Type B pancreatic cell (in vitro differentiated cells): Measurements from ENCODE around the gene BTBD16. TPM values are rescaled to one million over a fixed set of nuclear protein-coding genes. Genes with fewer than 3 reads are reported as not detected.

ENCODE experiments used
- DNase-seq: peaks from one replicate; pipeline ENCODE4 v3.0.0; 2021; ENCODE audit warnings: mixed read lengths; ENCODE audit not compliant: unreplicated experiment; ENCODE audit errors: extremely low spot score
- H3K27ac Mint-ChIP-seq: 2 replicates; pipeline ENCODE4 v1.8.0; 2021; ENCODE audit warnings: mild to moderate bottlenecking, mixed read lengths
- H3K27me3 Mint-ChIP-seq: 2 replicates; pipeline ENCODE4 v1.8.0; 2021; ENCODE audit warnings: mixed read lengths
- H3K36me3 Mint-ChIP-seq: 2 replicates; pipeline ENCODE4 v1.8.0; 2021; ENCODE audit warnings: mixed read lengths
- H3K4me1 Mint-ChIP-seq: one replicate; pipeline ENCODE4 v1.8.0; 2021; ENCODE audit warnings: mixed read lengths; ENCODE audit not compliant: unreplicated experiment
- H3K4me3 Mint-ChIP-seq: 2 replicates; pipeline ENCODE4 v1.8.0; 2021; ENCODE audit warnings: mild to moderate bottlenecking, mixed read lengths
- H3K9me3 Mint-ChIP-seq: 2 replicates; pipeline ENCODE4 v1.8.0; 2021; ENCODE audit warnings: mixed read lengths
- CTCF ChIP-seq: fragments of 200-600 bp; sonication (generic); conservative IDR thresholded peaks from 2 replicates; pipeline ENCODE4 v1.5.0; 2021; ENCODE audit warnings: antibody characterized with exemption, mild to moderate bottlenecking
- total RNA-seq: library from RNA; stranded (reverse); gene quantifications from 2 replicates; pipeline ENCODE4 v1.2.1, GENCODE V29; 2021; ENCODE audit warnings: low replicate concordance

The BTBD16 gene
- total RNA-seq, 1 donor from 2014 or later, result 0.46 TPM

DNA sequence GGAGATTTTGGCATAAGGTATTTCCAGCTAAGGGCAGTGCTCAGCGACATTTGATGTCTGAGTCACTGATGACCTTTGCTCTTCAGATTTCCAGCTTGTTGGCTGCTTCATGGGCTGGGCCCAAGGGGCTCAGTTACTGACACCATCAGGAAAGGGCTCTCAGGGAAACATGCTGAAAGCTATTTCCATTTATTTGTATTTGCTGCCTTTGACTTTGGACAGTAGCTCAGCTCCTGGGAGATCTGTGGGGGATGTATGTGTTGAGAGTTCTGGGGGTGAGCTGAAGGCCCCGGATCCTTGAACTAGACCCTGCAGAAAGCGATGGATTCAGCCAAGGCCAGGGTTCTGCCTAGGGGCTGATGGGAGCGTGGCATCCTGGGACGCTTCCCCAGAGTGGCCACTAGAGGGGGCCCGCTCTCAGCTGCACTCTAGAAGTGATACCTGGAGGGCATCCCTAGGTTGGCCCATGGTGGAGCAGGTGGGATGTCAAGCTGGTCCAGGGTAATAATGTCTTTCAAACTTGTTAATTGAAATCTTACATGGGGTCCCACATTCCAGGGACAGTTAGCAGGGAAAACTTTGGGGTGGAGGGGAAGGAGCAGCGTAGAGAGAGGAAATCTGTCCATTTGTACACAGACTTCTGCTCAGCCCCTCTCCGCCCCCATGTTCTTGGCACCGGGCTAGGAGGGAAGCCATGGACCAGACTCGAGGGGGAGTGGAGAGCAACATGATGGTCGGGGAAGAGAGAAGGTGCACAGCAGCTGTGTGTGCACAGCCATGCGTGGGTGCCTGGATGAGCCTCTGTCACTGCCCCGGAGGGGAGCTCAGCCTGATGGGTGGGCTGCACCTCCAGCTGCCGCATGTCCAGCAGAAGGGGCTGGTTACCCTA lies 3.0 kb upstream of the BTBD16 start:
- DNase-seq, result no peak
- Mint-ChIP-seq H3K9me3 (peaks cover 5% of the 10 kb centered on the region), H3K36me3 (peaks cover 24% of the 10 kb centered on the region), H3K27me3 (no peaks in the 10 kb centered on the region), H3K4me1 (peaks cover 31% of the 10 kb centered on the region), H3K27ac (peak overlapping the region; percentile 86), H3K4me3 (no peak overlapping the region)
- peak; percentile 93 for TF ChIP-seq CTCF

DNA sequence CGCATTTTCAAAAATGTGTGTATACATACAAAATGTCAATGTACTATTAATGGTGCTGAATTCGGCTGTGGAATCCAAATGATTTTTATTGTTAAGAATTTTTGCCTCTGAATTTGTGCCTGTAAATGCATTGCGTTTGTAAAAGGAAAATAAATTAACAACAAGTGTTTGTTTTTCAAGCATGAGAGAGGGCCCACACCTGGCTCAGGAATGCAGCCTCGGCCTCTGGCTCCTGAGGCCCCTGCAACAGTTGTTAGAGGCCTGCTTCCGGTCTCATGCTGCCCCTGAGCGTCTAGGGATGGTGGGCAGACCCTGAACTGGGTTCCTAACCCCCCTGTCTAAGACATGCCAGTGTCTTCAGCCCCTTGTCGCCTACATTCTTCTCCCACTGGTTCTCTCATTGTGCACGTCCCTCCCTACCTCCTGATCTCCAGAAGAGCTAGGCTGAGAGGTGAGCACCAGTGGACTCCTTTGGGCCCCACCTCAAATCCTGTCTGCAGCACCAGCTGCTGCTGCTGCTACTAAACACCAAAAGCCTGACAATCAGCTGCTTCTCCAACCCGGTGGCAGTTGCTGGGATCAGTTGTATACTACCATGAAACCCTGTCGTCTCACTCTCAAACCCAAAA lies 1.9 kb upstream of the BTBD16 start:
- no peak for DNase-seq
- no peak for TF ChIP-seq CTCF
- Mint-ChIP-seq H3K4me3 (no peak overlapping the region), H3K27me3 (no peaks in the 10 kb centered on the region), H3K36me3 (peaks cover 13% of the 10 kb centered on the region), H3K27ac (peak overlapping the region; percentile 82), H3K9me3 (no peaks in the 10 kb centered on the region), H3K4me1 (peaks cover 26% of the 10 kb centered on the region)

GRCh38 chr10:122273966-122274545 lies 3.0 kb downstream of the BTBD16 start:
- TF ChIP-seq CTCF, result no peak
- no peaks in the 10 kb centered on the region for H3K36me3 Mint-ChIP-seq
- H3K27me3 Mint-ChIP-seq, result no peaks in the 10 kb centered on the region
- no peaks in the 10 kb centered on the region for H3K9me3 Mint-ChIP-seq
- no peaks in the 10 kb centered on the region for H3K4me1 Mint-ChIP-seq
- H3K4me3 Mint-ChIP-seq, result no peak overlapping the region
- no peak for DNase-seq
- no peak overlapping the region for H3K27ac Mint-ChIP-seq

DNA sequence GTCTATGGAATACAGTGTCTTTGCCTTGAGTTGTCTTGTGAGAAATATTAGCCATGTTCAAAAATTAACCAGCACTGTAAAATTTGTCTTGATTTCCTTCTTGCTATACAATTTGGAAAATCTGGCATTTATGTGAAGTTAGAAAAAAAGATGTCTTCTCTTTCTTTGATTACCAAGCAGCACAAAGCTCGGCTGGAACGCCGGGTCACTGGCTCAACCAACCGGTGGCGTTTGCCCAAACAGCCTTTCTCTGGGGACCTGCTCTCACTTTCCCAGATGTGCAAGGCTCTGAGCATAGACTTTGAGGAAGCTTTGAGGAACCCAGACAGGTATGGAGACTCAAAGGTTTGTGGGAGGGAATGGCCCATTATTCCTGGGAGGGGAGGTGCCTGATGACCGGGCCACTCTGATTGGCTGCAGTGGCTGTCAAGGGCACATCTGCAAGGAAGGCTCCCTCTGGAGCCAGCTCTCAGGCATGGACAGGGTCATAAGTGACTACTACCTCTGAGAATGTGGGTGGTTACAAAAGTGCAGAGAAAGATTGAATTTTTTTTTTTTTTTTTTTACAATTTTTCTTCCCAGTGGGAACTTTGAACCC lies 5.6 kb downstream of the BTBD16 start:
- no peak for DNase-seq
- Mint-ChIP-seq H3K9me3 (no peaks in the 10 kb centered on the region), H3K4me1 (peaks cover 6% of the 10 kb centered on the region), H3K27ac (no peak overlapping the region), H3K27me3 (peaks cover under 1% of the 10 kb centered on the region), H3K36me3 (no peaks in the 10 kb centered on the region), H3K4me3 (no peak overlapping the region)
- TF ChIP-seq CTCF, result no peak

GRCh38 chr10:122277526-122278136 lies 6.5 kb downstream of the BTBD16 start:
- no peak for TF ChIP-seq CTCF
- H3K27ac Mint-ChIP-seq, result no peak overlapping the region
- H3K4me1 Mint-ChIP-seq, result peaks cover 6% of the 10 kb centered on the region
- no peaks in the 10 kb centered on the region for H3K9me3 Mint-ChIP-seq
- DNase-seq, result no peak
- peaks cover 3% of the 10 kb centered on the region for H3K27me3 Mint-ChIP-seq
- no peaks in the 10 kb centered on the region for H3K36me3 Mint-ChIP-seq
- no peak overlapping the region for H3K4me3 Mint-ChIP-seq
